Parathyroid adenoma (tissue), 2 donors: ENCODE data around the gene CLNK.

ENCODE experiments used
- H2AFZ ChIP-seq: fragments of 300-600 bp; sonication (generic); one replicate; pipeline ENCODE4 v1.7.0; 2017; ENCODE audit warnings: antibody characterized with exemption, mild to moderate bottlenecking
- H3K27ac ChIP-seq: fragments of 300-600 bp; sonication (generic); one replicate; pipeline ENCODE4 v1.7.0; 2017
- H3K27me3 ChIP-seq: fragments of 300-600 bp; sonication (generic); one replicate; pipeline ENCODE4 v1.7.0; 2017; ENCODE audit warnings: low read length; ENCODE audit not compliant: control insufficient read depth, insufficient read depth
- H3K36me3 ChIP-seq: fragments of 300-600 bp; sonication (generic); one replicate; pipeline ENCODE4 v1.7.0; 2017; ENCODE audit warnings: low read length; ENCODE audit not compliant: control insufficient read depth, insufficient read depth
- H3K4me1 ChIP-seq: fragments of 300-600 bp; sonication (generic); one replicate; pipeline ENCODE4 v1.7.0; 2017; ENCODE audit warnings: control low read depth
- H3K4me2 ChIP-seq: fragments of 300-600 bp; sonication (generic); one replicate; pipeline ENCODE4 v1.7.0; 2017; ENCODE audit warnings: low read length
- H3K4me3 ChIP-seq: fragments of 300-600 bp; sonication (generic); one replicate; pipeline ENCODE4 v1.7.0; 2017; ENCODE audit warnings: low read depth, low read length
- H3K79me2 ChIP-seq: fragments of 300-600 bp; sonication (generic); one replicate; pipeline ENCODE4 v1.7.0; 2017; ENCODE audit warnings: control low read depth
- H3K9ac ChIP-seq: fragments of 300-600 bp; sonication (generic); one replicate; pipeline ENCODE4 v1.7.0; 2017; ENCODE audit warnings: mild to moderate bottlenecking
- H3K9me3 ChIP-seq: fragments of 300-600 bp; sonication (generic); one replicate; pipeline ENCODE4 v1.7.0; 2017; ENCODE audit warnings: low read length; ENCODE audit not compliant: control insufficient read depth
- TF ChIP-seq, protein P1 (sequence below): fragments of 300-600 bp; sonication (generic); IDR thresholded peaks from one replicate; pipeline ENCODE4 v1.7.0; 2017; ENCODE audit warnings: antibody characterized with exemption, mild to moderate bottlenecking
- donor health status: primary hyperparathyroidism.

The CLNK gene

DNA sequence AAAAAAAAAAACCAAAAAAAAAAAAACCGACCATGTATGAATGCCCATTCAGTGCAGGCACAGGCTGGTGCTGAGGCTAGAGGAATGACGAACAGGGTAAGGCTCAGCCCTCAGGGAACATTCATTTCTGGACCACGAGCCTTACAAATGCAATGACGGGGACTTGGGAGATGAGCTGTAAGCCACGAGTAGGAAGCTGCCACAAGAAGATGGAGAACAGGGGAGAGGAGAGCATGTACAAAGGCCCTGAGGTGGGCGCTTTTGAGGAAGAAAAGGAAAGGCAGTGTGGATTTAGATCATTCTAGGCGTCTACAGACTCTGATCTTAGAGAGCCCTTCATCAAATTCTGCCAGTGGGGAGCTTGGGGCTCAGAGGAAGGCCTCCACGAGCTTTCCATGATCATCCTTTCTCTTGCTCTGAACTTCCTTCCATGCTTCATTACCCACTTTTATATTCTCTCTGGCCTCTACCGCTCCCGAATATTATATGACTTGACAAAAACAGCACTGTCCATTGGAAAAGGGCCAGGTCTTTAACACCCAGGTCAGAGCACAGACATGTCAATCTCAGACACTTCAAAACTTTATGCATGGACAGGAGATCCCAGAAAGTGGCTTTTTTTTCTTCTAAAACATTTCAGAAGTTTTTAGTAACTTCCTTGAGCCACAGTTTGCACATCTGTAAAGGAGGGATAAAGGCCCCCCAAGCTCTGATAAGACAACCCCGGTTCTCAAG lies 224.1 kb downstream of the CLNK start:
- TF ChIP-seq, protein P1, sequence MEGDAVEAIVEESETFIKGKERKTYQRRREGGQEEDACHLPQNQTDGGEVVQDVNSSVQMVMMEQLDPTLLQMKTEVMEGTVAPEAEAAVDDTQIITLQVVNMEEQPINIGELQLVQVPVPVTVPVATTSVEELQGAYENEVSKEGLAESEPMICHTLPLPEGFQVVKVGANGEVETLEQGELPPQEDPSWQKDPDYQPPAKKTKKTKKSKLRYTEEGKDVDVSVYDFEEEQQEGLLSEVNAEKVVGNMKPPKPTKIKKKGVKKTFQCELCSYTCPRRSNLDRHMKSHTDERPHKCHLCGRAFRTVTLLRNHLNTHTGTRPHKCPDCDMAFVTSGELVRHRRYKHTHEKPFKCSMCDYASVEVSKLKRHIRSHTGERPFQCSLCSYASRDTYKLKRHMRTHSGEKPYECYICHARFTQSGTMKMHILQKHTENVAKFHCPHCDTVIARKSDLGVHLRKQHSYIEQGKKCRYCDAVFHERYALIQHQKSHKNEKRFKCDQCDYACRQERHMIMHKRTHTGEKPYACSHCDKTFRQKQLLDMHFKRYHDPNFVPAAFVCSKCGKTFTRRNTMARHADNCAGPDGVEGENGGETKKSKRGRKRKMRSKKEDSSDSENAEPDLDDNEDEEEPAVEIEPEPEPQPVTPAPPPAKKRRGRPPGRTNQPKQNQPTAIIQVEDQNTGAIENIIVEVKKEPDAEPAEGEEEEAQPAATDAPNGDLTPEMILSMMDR: no peak
- H3K79me2 ChIP-seq: no peaks in the 10 kb centered on the region
- peaks cover 3% of the 10 kb centered on the region for H3K27me3 ChIP-seq
- no peaks in the 10 kb centered on the region for H3K9me3 ChIP-seq
- H3K9ac ChIP-seq: no peak overlapping the region
- H2AFZ ChIP-seq: no peak overlapping the region
- H3K4me3 ChIP-seq: no peak overlapping the region
- no peaks in the 10 kb centered on the region for H3K4me1 ChIP-seq
- H3K36me3 ChIP-seq: no peaks in the 10 kb centered on the region
- H3K27ac ChIP-seq: no peak overlapping the region
- no peak overlapping the region for H3K4me2 ChIP-seq

DNA sequence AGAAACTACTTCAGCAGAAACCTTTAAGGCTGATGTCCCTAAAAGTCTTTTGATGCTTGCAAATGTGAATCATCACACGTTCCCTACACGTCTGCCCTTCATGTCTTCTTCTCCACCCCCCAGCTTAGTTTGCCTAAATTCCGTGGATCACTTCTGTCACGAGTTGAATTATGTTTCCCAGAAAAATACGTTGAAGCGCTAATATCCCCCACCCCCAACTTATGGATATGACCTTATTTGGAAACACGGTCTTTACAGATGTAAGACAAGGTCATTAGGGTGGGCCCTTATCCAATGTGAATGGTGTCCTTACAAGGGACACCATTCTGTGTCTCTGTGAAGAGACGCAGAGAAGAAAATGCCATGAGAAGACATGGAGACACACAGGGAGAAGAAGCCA lies 225.3 kb downstream of the CLNK start:
- TF ChIP-seq, protein P1: no peak
- H3K27ac ChIP-seq: no peak overlapping the region
- H3K36me3 ChIP-seq: no peaks in the 10 kb centered on the region
- no peaks in the 10 kb centered on the region for H3K79me2 ChIP-seq
- H3K4me1 ChIP-seq: no peaks in the 10 kb centered on the region
- no peak overlapping the region for H3K4me2 ChIP-seq
- H2AFZ ChIP-seq: no peak overlapping the region
- H3K9me3 ChIP-seq: no peaks in the 10 kb centered on the region
- H3K27me3 ChIP-seq: peaks cover 3% of the 10 kb centered on the region
- H3K9ac ChIP-seq: no peak overlapping the region
- H3K4me3 ChIP-seq: no peak overlapping the region

DNA sequence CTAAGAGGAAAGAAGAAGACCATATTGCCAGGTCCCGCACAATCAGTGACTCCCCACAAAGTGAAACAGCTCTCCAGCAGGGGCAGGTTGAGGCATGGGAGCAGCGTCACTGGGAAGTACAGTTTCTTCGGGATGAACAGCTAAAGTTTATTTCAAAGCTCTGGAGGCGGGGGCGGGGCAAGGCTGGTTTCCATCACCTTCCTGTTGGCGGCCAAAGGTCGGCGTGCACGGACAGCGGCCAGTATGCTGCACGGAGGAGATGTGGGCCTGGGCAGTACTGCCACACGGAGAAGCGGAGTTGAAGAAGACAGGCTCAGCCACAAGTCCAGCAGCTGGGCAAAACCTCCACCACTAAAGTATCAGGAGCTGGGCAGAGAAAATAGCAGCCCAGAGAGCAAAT lies 226.4 kb downstream of the CLNK start:
- Histone ChIP-seq H3K27ac (no peak overlapping the region), H3K27me3 (peaks cover 3% of the 10 kb centered on the region), H3K4me2 (no peak overlapping the region), H3K4me3 (no peak overlapping the region), H3K79me2 (no peaks in the 10 kb centered on the region), H3K9ac (no peak overlapping the region), H3K4me1 (no peaks in the 10 kb centered on the region), H2AFZ (no peak overlapping the region), H3K36me3 (no peaks in the 10 kb centered on the region), H3K9me3 (no peaks in the 10 kb centered on the region)
- TF ChIP-seq, protein P1: no peak

DNA sequence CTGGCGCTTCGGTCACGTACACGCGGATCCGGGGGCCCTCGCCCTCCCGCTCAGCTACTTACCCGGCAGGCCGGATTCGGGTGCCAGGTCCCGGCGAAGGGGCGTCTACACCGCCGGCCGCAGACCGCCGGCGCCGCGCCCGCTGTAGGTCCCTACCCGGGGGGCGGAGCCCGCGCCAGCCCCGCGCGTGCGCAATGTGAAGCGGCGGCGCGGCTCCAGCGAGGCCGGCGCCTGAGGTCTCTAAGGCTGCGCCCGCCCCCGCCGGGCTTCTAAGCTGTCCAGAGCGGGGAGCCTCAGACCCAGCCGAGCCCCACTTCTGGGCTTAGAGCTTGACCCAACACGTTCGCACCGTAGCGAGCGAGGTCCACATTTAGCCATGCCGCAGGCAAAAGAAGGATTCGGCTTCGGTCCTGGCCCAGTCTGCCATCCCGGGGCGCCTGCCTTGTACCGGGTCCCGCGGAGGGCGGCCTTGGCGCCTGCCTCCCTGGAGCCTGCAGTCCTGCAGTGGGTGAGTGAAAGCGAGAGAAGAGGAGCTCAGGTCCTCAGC lies 227.2 kb downstream of the CLNK start, which contains the start of gene ZNF518B:
TSS of gene ZNF518B (minus strand) at position 172 of the 547 bp plus-strand sequence. CDS start 11,098 bp downstream, outside the sequence.
- H3K27me3 ChIP-seq: peaks cover 3% of the 10 kb centered on the region
- no peaks in the 10 kb centered on the region for H3K36me3 ChIP-seq
- H3K4me3 ChIP-seq: peak within 1 kb of the TSS; percentile 53
- H3K9me3 ChIP-seq: no peaks in the 10 kb centered on the region
- no peak within 1 kb of the TSS for H3K27ac ChIP-seq
- H3K4me1 ChIP-seq: no peaks in the 10 kb centered on the region
- no peaks in the 10 kb centered on the region for H3K79me2 ChIP-seq
- peak within 1 kb of the TSS; percentile 84 for H2AFZ ChIP-seq
- H3K4me2 ChIP-seq: peak within 1 kb of the TSS; percentile 83
- H3K9ac ChIP-seq: no peak within 1 kb of the TSS
- TF ChIP-seq, protein P1: no peak
